HUDEP-2 (cell line): ENCODE measurements around the gene DPM2.

Experiments
- DNase-seq, 76 experiments: peaks; one replicate each; lab custom pipeline; 2025; ENCODE audit not compliant: unreplicated experiment in 76 of 76; lab: John Stamatoyannopoulos, UW

Gene DPM2

GRCh38 chr9:127958728-127959127 is 21.1 kb upstream of the DPM2 start:
- DNase-seq = no peak

- DNase-seq = peak in 65 of 76 experiments; percentile 16 to 79 (median 48)
Measured at GRCh38 chr9:127955294-127956015, 17.8 kb upstream of the DPM2 start.

GRCh38 chr9:127954831-127955293 is 17.2 kb upstream of the DPM2 start:
- peak in 1 of 76 experiments; percentile 3 for DNase-seq

GRCh38 chr9:127953768-127954505 is 16.3 kb upstream of the DPM2 start:
- no peak for DNase-seq

GRCh38 chr9:127953154-127953553 is 15.5 kb upstream of the DPM2 start:
- no peak for DNase-seq

- no peak for DNase-seq
Measured at GRCh38 chr9:127950513-127951289, 13.0 kb upstream of the DPM2 start.

- DNase-seq = peak in 68 of 76 experiments; percentile 7 to 81 (median 57)
Measured at GRCh38 chr9:127949827-127950512, 12.3 kb upstream of the DPM2 start.

- DNase-seq = no peak
Measured at GRCh38 chr9:127947841-127948710, 10.4 kb upstream of the DPM2 start.

- no peak for DNase-seq
Measured at GRCh38 chr9:127946728-127947127, 9.1 kb upstream of the DPM2 start.

GRCh38 chr9:127945942-127946341 is 8.3 kb upstream of the DPM2 start:
- DNase-seq = no peak

GRCh38 chr9:127945338-127945737 is 7.7 kb upstream of the DPM2 start:
- no peak for DNase-seq

- DNase-seq = no peak
Measured at GRCh38 chr9:127944586-127945218, 7.0 kb upstream of the DPM2 start.

- peak in 68 of 76 experiments; percentile 15 to 82 (median 63) for DNase-seq
Measured at GRCh38 chr9:127943731-127944144, 6.1 kb upstream of the DPM2 start.

GRCh38 chr9:127943011-127943662 is 5.5 kb upstream of the DPM2 start:
- no peak for DNase-seq

GRCh38 chr9:127942216-127943010 is 4.8 kb upstream of the DPM2 start:
- DNase-seq = peak in 68 of 76 experiments; percentile 21 to 80 (median 62)

- peak in 1 of 76 experiments; percentile 36 for DNase-seq
Measured at GRCh38 chr9:127941961-127942215, 4.2 kb upstream of the DPM2 start.

- peak in 61 of 76 experiments; percentile 16 to 72 (median 49) for DNase-seq
Measured at GRCh38 chr9:127941062-127941960, 3.7 kb upstream of the DPM2 start.
